ENCODE measurements around the gene HDAC4.

The HDAC4 gene

GRCh38 chr2:239377591-239377990, 23.2 kb downstream of the HDAC4 start:
- DNase-seq, result no peak

GRCh38 chr2:239376942-239377531, 23.8 kb downstream of the HDAC4 start:
- in situ Hi-C loops (cut with HindIII; ENCODE audit: low pct_ligation_motif_present, low pct_unique_long_range_greater_than_20kb, low sequenced_read_pairs), result no loop called here
- no peak for DNase-seq

More at GRCh38 chr2:239377591-239377990, 23.2 kb downstream of the HDAC4 start:
- in situ Hi-C loops (cut with HindIII; ENCODE audit: low pct_ligation_motif_present, low pct_unique_long_range_greater_than_20kb, low sequenced_read_pairs), result no loop called here

DNA sequence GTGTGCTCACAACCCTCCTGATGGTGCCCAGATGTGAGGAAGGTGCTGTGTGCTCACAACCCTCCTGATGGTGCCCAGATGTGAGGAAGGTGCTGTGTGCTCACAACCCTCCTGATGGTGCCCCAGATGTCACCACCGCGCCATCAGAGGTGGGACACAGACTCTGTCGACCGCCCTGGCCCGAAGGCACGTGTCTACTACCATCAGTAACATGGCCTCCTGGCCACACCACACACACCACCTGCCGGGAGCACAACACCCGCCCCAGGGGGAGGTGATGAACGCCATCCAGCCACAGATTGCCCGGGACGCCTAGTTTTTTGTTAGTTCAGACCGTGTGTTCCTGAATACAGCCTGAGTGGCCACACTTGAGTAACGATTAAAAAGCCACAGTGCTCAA, 24.5 kb downstream of the HDAC4 start:
- in situ Hi-C loops (cut with HindIII; ENCODE audit: low pct_ligation_motif_present, low pct_unique_long_range_greater_than_20kb, low sequenced_read_pairs), result no loop called here
- no peak for DNase-seq

- in situ Hi-C loops (cut with HindIII; ENCODE audit: low pct_ligation_motif_present, low pct_unique_long_range_greater_than_20kb, low sequenced_read_pairs), result no loop called here
- no peak for DNase-seq
These were observed 25.4 kb downstream of the HDAC4 start for GRCh38 chr2:239375278-239376061.

DNA sequence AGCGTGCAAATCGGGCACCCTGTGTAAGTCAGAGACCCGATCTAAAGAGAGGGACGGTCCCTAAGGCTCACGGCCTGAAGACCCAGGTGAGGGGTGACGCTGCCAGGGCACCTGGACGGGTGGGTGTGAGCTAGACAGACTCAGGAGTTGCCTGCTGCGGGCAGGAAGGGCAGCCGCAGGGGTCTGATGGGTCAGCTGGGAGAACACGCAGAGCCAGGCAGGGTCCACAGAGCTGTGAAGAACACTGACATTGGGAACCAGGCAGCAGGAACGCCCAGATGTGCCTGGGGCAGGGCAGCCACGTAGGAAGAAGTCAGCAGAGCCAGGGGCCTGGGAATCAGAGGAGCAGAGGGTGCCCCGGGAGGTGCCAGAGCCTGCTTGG, 25.9 kb downstream of the HDAC4 start:
- no peak for DNase-seq
- in situ Hi-C loops (cut with HindIII; ENCODE audit: low pct_ligation_motif_present, low pct_unique_long_range_greater_than_20kb, low sequenced_read_pairs), result no loop called here

GRCh38 chr2:239372835-239373234, 28.0 kb downstream of the HDAC4 start:
- in situ Hi-C loops (cut with HindIII; ENCODE audit: low pct_ligation_motif_present, low pct_unique_long_range_greater_than_20kb, low sequenced_read_pairs), result no loop called here
- DNase-seq, result no peak

DNA sequence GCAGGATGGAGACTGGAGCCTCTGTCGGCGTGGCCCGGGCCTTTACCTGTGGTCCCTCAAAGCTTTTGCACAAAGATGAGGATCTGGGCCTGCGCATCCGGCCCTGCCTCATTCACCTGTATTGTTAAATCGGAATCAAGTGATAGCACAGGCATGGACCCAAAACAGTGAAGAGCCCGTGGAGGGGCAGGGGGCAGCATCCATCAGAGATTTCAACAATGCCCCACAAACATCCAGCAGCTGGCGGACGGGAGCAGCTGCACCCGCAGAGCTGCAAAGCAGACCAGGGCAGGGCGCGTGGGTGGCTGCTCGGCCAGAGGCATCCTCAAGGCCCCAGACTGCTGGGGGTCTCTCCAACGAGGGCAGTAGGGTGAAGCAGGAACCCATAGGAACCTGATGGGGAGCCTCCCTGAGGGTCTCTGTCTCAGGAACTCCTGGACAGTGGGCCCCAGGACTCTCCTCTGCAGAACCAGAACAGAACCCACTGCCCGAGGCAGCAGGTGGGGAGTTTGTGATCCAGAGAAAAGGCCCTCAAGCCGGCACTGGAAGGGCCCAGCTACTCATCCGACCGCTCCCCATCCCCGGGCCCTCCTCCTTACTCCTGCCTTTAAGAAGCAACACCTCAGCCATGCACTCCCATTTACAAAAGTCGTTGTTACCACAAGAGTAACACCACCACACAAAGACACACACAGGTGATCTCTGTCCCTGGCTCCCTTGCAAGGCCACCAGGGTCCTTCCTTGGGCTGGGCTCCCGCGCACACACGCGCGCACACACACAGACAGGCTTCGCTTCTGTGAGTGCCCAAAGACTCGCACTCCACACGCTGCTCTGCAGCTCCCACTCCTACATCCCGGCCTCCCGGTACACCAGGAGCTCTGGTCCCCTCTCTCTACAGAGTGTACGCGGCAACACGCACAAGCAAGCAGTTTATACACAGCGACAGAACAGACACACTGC, 28.8 kb downstream of the HDAC4 start:
- DNase-seq, result no peak
- in situ Hi-C loops (cut with HindIII; ENCODE audit: low pct_ligation_motif_present, low pct_unique_long_range_greater_than_20kb, low sequenced_read_pairs), result no loop called here

- DNase-seq, result no peak
- in situ Hi-C loops (cut with HindIII; ENCODE audit: low pct_ligation_motif_present, low pct_unique_long_range_greater_than_20kb, low sequenced_read_pairs), result no loop called here
These were observed 29.7 kb downstream of the HDAC4 start for GRCh38 chr2:239370876-239371725.

DNA sequence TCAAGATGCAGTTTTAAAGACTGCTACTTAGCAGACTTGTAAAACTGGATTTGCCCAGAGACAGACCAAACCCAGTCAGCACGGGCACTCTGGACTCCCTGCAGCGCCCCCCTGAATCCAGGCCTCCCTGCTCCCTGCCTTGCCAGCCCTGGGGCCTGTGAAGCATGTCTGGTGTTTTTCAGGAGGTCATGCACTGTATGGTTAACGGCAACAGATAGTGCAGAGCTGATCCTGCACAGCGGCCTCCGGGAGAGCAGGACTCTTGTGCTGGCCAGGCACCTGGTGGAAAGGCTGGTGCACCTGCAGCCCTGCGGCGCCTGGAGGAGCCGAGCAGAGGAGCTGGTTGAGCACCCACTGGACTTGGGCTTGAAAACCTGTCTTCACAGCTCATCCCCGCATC, 30.4 kb downstream of the HDAC4 start:
- in situ Hi-C loops (cut with HindIII; ENCODE audit: low pct_ligation_motif_present, low pct_unique_long_range_greater_than_20kb, low sequenced_read_pairs), result no loop called here
- DNase-seq, result no peak

DNA sequence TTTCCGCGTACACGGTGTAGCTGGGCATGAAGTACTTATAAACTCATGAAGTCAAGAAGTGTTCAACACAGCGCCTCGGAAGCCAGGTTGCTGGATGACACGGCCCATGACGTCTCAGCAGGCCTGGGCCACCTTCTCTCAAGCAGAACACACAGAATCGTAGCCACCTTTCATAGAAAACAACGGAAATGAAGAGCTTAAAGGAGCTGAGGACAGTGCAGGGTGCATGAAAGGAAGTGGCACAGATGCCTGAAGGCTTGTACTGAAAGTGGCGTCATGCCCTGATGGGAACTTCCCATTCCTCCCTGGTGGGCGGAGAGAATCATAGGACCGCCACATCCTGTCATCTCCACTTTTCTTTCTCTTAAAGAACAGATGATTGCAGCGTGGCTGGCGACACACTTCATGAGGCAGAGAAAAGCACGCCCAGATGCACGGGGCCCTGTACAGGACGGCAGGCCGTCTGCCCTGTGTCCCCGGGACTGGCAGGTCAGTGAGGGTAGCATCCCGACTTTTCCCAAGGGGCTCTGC, 31.1 kb downstream of the HDAC4 start:
- DNase-seq, result no peak

DNA sequence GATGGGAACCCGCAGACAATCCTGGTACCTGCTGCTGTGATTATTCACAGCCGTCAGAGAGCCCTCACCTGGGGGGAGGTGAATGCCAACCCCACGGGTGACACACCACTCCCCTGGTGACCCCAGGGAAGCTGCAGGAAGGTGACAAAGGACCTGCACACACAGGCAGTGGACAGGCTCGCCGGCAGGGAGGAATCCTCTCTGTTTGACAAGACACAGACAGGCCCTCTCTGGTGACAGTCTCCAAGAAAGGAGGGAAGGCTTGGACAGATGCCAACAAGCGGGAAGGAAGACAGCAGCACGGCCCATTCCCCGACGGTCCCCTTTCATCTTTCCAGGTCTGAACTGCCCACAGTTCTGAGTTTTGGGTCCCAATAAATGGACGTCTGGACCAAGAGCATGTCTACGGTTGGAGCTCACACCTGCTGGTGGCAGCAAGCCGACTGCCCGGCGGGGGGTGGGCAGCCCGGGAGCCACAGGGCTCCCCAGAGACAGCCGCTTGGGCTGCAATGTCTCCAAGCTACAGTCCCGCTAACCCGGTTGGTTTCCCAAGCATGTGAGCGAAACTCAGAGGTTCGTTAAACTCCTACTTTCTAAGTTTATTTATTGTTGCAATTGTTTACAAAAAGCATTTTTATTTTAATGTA, 31.8 kb downstream of the HDAC4 start:
- in situ Hi-C loops (cut with HindIII; ENCODE audit: low pct_ligation_motif_present, low pct_unique_long_range_greater_than_20kb, low sequenced_read_pairs), result no loop called here
- no peak for DNase-seq

More for the DNA sequence above, 31.1 kb downstream of the HDAC4 start:
- in situ Hi-C loops (cut with HindIII; ENCODE audit: low pct_ligation_motif_present, low pct_unique_long_range_greater_than_20kb, low sequenced_read_pairs), result no loop called here

GRCh38 chr2:239368321-239368720, 32.5 kb downstream of the HDAC4 start:
- no peak for DNase-seq
- in situ Hi-C loops (cut with HindIII; ENCODE audit: low pct_ligation_motif_present, low pct_unique_long_range_greater_than_20kb, low sequenced_read_pairs), result no loop called here

DNA sequence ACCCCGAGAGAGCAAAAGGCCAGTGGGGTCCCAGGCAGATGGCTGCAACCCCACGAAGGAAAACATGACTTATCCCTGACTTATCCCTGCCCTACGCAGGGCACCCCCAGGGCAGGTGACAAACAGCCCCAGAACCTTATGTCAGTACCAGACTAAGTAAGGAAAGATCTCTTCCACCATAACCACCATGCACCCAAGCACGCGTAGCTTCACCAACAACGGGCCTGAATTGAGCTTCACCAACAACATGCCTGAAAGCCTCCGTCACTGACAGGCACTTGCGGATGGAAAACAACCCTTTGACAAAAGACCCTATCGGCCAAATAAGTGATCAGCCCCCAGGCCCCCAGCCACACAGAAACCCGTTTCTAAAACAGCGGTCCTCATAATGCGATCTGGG, 34.1 kb downstream of the HDAC4 start:
- DNase-seq, result no peak
- in situ Hi-C loops (cut with HindIII; ENCODE audit: low pct_ligation_motif_present, low pct_unique_long_range_greater_than_20kb, low sequenced_read_pairs), result no loop called here

GRCh38 chr2:239365782-239366435, 34.9 kb downstream of the HDAC4 start:
- no peak for DNase-seq
- in situ Hi-C loops (cut with HindIII; ENCODE audit: low pct_ligation_motif_present, low pct_unique_long_range_greater_than_20kb, low sequenced_read_pairs), result no loop called here

DNA sequence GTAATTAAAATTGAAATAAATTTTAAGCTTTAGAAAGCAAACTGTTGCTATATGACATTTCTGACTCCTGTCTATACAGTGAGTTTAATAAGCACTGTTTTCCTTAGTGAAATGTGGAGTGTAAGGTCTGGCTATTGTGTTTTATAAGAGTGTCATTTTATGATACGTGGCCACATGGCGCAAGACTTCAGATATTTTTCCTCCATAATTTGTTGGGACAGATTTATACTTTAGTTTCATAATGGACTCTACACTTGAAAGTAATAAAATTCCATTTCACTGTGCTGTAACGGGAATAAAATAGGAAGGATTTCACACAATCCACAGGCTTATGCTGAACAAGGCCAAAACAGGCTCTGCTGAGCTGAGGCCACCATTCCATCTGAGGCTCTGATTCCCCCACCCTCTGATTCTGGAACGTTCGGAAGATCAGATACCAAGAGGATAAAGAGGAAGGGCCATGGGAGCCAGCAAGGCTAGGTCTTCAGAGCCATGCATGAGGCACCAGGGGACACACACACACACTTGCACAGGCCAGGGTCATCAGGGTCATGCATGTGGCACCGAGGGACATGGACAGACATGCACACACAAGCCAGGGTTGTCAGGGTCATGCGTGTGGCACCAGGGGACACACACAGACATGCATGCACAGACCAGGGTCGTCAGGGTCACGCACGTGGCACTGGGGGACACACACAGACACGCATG, 35.6 kb downstream of the HDAC4 start:
- DNase-seq, result no peak
- in situ Hi-C loops (cut with HindIII; ENCODE audit: low pct_ligation_motif_present, low pct_unique_long_range_greater_than_20kb, low sequenced_read_pairs), result no loop called here

- in situ Hi-C loops (cut with HindIII; ENCODE audit: low pct_ligation_motif_present, low pct_unique_long_range_greater_than_20kb, low sequenced_read_pairs), result no loop called here
These were observed 36.7 kb downstream of the HDAC4 start for GRCh38 chr2:239363946-239364637.

More at GRCh38 chr2:239363946-239364637, 36.7 kb downstream of the HDAC4 start:
- no peak for DNase-seq
